Glutamatergic neuron (in vitro differentiated cells): ENCODE data around the gene ACE. TPM values are rescaled to one million over a fixed set of nuclear protein-coding genes. Genes with fewer than 3 reads are reported as not detected.
A peak's percentile ranks its signal among the peaks of the same experiment; 100 is the strongest.

Experiments
- DNase-seq: peaks from one replicate; pipeline ENCODE4 v3.0.0; 2022
- H3K27ac Mint-ChIP-seq: one replicate; pipeline ENCODE4 v1.8.0; 2020; ENCODE audit warnings: mild to moderate bottlenecking, mixed read lengths, inconsistent platforms; ENCODE audit not compliant: unreplicated experiment
- H3K27me3 Mint-ChIP-seq: one replicate; pipeline ENCODE4 v1.8.0; 2020; ENCODE audit warnings: mild to moderate bottlenecking, moderate library complexity, mixed read lengths, inconsistent platforms; ENCODE audit not compliant: unreplicated experiment
- H3K36me3 Mint-ChIP-seq: one replicate; pipeline ENCODE4 v1.8.0; 2020; ENCODE audit warnings: mild to moderate bottlenecking, mixed read lengths, inconsistent platforms; ENCODE audit not compliant: unreplicated experiment
- H3K4me1 Mint-ChIP-seq: one replicate; pipeline ENCODE4 v1.8.0; 2020; ENCODE audit warnings: mild to moderate bottlenecking, low read depth, mixed read lengths, inconsistent platforms; ENCODE audit not compliant: unreplicated experiment
- H3K4me3 Mint-ChIP-seq: one replicate; pipeline ENCODE4 v1.8.0; 2020; ENCODE audit warnings: mild to moderate bottlenecking, mixed read lengths, inconsistent platforms; ENCODE audit not compliant: unreplicated experiment
- H3K9me3 Mint-ChIP-seq: one replicate; pipeline ENCODE4 v1.8.0; 2020; ENCODE audit warnings: mild to moderate bottlenecking, moderate library complexity, mixed read lengths, inconsistent platforms; ENCODE audit not compliant: unreplicated experiment
- total RNA-seq: library from RNA; stranded (reverse); fragmentation: NEBNext Ultra II Directional; extraction: Animal tissue kit (Norgen Biotek cat#: 25700); gene quantifications from one replicate; pipeline ENCODE4 v1.2.1, GENCODE V29; 2021; ENCODE audit not compliant: unreplicated experiment
- TF ChIP-seq, protein P1 (sequence below): fragments of 200-600 bp; sonication (generic); IDR thresholded peaks from one replicate; pipeline ENCODE4 v1.5.0; 2021; ENCODE audit not compliant: partially characterized antibody, unreplicated experiment

ACE gene
- total RNA-seq, 1 donor from 2014 or later, result 3.7 TPM

DNA sequence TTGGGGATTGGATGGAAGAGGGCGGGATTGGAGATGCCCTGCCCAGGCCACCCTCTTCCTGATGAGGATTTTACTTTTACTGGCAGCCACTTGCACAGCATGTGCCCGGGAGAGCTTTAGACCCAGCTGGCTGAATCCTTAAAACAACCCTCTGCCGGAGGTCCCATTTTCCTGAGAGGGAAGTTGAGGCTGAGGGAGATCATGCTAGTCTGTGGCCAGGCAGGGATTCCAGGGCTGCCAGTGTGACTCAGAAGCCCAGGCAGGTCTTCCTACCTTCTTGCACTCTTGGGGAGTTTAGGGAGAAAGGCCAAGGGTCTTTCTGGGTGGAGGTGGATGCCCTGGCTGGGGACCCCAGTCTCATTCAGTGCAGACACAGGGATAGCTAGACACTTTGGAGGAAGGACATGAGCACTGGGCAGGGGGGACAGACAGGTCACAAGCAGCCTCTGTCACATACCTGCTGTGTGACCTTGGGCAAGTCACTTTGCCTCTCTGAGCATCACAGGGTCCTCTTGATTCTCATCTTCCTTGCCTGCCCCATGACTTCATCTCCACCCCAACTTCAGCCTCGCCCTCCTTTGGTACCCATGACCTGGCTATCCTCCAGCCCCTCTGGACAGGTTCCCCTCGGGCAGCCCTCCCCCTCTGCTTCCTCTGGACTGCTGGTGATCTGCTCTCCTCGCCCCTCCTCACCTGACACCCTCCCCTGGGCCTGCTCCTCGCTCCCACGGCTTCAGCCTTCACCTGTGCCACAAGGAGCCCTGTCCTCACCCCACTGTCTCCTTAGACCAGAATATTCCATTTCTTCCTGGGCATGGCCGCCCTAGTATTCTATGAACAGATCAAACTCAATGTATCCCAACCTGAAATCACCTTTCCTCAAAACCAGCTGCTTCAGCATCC is 62.1 kb downstream of the ACE start:
- Mint-ChIP-seq H3K4me1 (peaks cover 6% of the 10 kb centered on the region), H3K4me3 (peak overlapping the region; percentile 60), H3K9me3 (peaks cover 5% of the 10 kb centered on the region), H3K36me3 (peaks cover 5% of the 10 kb centered on the region), H3K27me3 (peaks cover 27% of the 10 kb centered on the region), H3K27ac (peak overlapping the region; percentile 43)
- TF ChIP-seq, protein P1, sequence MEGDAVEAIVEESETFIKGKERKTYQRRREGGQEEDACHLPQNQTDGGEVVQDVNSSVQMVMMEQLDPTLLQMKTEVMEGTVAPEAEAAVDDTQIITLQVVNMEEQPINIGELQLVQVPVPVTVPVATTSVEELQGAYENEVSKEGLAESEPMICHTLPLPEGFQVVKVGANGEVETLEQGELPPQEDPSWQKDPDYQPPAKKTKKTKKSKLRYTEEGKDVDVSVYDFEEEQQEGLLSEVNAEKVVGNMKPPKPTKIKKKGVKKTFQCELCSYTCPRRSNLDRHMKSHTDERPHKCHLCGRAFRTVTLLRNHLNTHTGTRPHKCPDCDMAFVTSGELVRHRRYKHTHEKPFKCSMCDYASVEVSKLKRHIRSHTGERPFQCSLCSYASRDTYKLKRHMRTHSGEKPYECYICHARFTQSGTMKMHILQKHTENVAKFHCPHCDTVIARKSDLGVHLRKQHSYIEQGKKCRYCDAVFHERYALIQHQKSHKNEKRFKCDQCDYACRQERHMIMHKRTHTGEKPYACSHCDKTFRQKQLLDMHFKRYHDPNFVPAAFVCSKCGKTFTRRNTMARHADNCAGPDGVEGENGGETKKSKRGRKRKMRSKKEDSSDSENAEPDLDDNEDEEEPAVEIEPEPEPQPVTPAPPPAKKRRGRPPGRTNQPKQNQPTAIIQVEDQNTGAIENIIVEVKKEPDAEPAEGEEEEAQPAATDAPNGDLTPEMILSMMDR, result no peak
- no peak for DNase-seq

DNA sequence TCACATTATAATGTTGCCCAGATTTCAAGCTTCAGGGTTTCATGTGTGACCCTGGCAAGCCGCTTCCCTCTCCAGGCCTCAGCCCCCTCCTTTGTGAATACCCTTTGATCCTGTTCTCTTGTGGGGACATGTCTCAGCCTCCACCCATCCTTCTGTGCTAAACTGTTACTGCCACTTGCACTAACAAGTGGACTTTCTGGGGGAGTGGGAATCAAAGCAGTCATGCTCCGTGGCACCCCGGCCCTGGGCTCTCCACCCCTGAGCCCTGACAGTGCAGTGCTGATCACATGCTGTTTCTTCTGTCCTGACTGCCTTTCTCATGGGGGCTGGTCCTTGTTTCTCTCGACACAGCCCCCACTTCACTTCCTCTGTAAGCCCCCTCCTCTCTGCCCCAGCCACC is 63.7 kb downstream of the ACE start:
- H3K27ac Mint-ChIP-seq, result no peak overlapping the region
- H3K4me1 Mint-ChIP-seq, result peaks cover 6% of the 10 kb centered on the region
- no peak for DNase-seq
- peaks cover 5% of the 10 kb centered on the region for H3K9me3 Mint-ChIP-seq
- H3K27me3 Mint-ChIP-seq, result peaks cover 18% of the 10 kb centered on the region
- no peak overlapping the region for H3K4me3 Mint-ChIP-seq
- peaks cover 5% of the 10 kb centered on the region for H3K36me3 Mint-ChIP-seq
- TF ChIP-seq, protein P1, result no peak

DNA sequence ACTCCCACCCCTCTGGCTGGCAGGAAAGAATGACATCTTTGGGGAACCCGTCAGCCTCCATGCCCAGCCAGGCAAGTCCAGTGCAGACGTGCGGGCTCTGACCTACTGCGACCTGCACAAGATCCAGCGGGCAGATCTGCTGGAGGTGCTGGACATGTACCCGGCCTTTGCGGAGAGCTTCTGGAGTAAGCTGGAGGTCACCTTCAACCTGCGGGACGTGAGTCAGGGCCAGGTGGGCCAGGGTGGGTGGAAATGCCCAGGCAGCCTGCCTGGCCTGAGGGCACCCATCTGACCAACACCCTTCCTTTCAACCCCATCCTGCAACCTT is 65.3 kb downstream of the ACE start:
- Mint-ChIP-seq H3K27ac (no peak overlapping the region), H3K4me1 (peaks cover 6% of the 10 kb centered on the region), H3K9me3 (peaks cover 5% of the 10 kb centered on the region), H3K27me3 (peaks cover 18% of the 10 kb centered on the region), H3K36me3 (peaks cover 5% of the 10 kb centered on the region), H3K4me3 (no peak overlapping the region)
- TF ChIP-seq, protein P1, result no peak
- DNase-seq, result no peak

DNA sequence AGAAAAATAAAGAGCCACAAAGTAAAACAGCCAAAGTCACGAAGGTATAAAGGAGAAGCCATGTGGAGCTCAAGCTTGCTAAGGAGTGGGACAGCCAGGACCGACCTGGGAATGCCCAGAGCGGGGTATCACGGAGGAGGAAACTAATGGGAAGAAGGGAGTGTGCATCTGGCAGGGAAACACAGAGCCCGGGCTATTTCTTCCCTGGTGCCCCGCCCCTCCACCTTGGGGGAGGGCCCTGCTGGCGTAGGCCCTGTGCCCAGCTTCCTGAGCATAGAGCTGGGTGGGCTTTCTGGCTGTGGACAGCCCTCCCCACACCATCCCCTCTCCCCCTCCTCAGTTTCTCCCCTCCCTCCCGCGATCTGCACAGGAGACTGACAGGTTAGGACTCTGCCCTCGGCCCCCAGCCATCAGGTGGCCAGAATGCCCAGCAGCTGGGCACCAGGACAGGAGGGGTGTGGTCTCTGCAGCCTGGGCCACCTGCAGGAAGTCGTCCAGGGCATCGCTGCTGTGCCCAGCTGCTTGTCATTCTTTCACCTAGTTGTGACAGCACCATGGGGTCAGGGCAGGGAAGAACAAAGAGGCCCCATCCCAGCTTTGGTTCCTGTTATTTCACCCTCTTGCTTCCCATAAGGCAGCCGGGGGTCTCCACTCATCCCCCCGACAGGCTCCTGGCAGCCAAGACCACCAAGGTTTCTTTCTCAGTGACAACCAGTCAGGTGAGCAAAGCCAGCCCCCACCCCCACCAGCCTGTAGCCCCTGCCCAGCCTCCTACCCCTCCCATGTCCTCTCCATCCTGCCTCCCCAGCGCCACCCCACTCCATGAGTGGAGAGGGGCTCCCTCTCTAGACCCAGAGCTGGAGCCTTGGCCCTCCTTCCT is 66.3 kb downstream of the ACE start:
- H3K9me3 Mint-ChIP-seq, result peaks cover 5% of the 10 kb centered on the region
- peaks cover 5% of the 10 kb centered on the region for H3K36me3 Mint-ChIP-seq
- TF ChIP-seq, protein P1, result no peak
- no peak overlapping the region for H3K27ac Mint-ChIP-seq
- no peak for DNase-seq
- peaks cover 18% of the 10 kb centered on the region for H3K27me3 Mint-ChIP-seq
- peaks cover 6% of the 10 kb centered on the region for H3K4me1 Mint-ChIP-seq
- no peak overlapping the region for H3K4me3 Mint-ChIP-seq
